HT1080 (cell line): Measurements from ENCODE around the gene ZNF474. TPM values are rescaled to one million over a fixed set of nuclear protein-coding genes. Genes with fewer than 3 reads are reported as not detected.
"Not testable (repeated sequence)": the region's sequence is repeated elsewhere in the genome, so short reads cannot be mapped to it uniquely, and the experiment has no call there.

Source experiments
- DNase-seq: peaks from one replicate; pipeline ENCODE4 v3.0.0-alpha.2; 2015; ENCODE audit warnings: low read depth
- polyA plus RNA-seq, 2 experiments: library from polyadenylated mRNA; depleted of rRNA; stranded (reverse); fragments of >200 nt; gene quantifications; 2 replicates each; pipeline ENCODE4 v1.2.3, GENCODE V29; 2015
- total RNA-seq: library from RNA; depleted of rRNA; stranded (reverse); fragments of >200 nt; shearing (Covaris generic); gene quantifications from 2 replicates; pipeline ENCODE4 v1.2.3, GENCODE V29; 2014; rRNA removed

ZNF474 gene
- total RNA-seq: 0.08 TPM in 1 of 2 replicates, not detected in the other
- 0.07 and 0.28 TPM in 2 replicates for polyA plus RNA-seq (2015; cell fraction: cytosol; rRNA removed)
- polyA plus RNA-seq (2015; cell fraction: nucleus; rRNA removed): 0.06 and 0.60 TPM in 2 replicates

GRCh38 chr5:122129306-122129705 is at the start of gene ZNF474:
Gene ZNF474, plus strand, starts transcription at chr5:122129546. Its CDS starts 22,445 bp downstream, at chr5:122151991.
- peak; percentile 98 for DNase-seq

- no peak for DNase-seq
Observed at GRCh38 chr5:122081541-122081940, 47.8 kb upstream of the ZNF474 start.

- no peak for DNase-seq
Observed at GRCh38 chr5:122083535-122083934, 45.8 kb upstream of the ZNF474 start.

GRCh38 chr5:122085041-122085440 is 44.3 kb upstream of the ZNF474 start:
- DNase-seq: no peak

GRCh38 chr5:122089096-122090013 is 40.0 kb upstream of the ZNF474 start:
- peak; percentile 61 for DNase-seq

- DNase-seq: peak; percentile 43
Observed at GRCh38 chr5:122091936-122092600, 37.3 kb upstream of the ZNF474 start.

- no peak for DNase-seq
Observed at GRCh38 chr5:122093415-122094180, 35.7 kb upstream of the ZNF474 start.

GRCh38 chr5:122094251-122094650 is 35.1 kb upstream of the ZNF474 start:
- not testable (repeated sequence) for DNase-seq

- DNase-seq: no peak
Observed at GRCh38 chr5:122095158-122095557, 34.2 kb upstream of the ZNF474 start.

GRCh38 chr5:122097391-122097790 is 32.0 kb upstream of the ZNF474 start:
- no peak for DNase-seq

GRCh38 chr5:122099060-122099790 is 30.1 kb upstream of the ZNF474 start:
- peak; percentile 86 for DNase-seq

- peak; percentile 58 for DNase-seq
Observed at GRCh38 chr5:122101636-122102285, 27.6 kb upstream of the ZNF474 start.

- peak; percentile 72 for DNase-seq
Observed at GRCh38 chr5:122102825-122103224, 26.5 kb upstream of the ZNF474 start.

- no peak for DNase-seq
Observed at GRCh38 chr5:122105909-122106308, 23.4 kb upstream of the ZNF474 start.

GRCh38 chr5:122107016-122107415 is 22.3 kb upstream of the ZNF474 start:
- no peak for DNase-seq

- no peak for DNase-seq
Observed at GRCh38 chr5:122110987-122111386, 18.4 kb upstream of the ZNF474 start.

GRCh38 chr5:122111460-122111859 is 17.9 kb upstream of the ZNF474 start:
- DNase-seq: no peak

GRCh38 chr5:122112063-122112462 is 17.3 kb upstream of the ZNF474 start:
- DNase-seq: no peak

- no peak for DNase-seq
Observed at GRCh38 chr5:122112733-122113558, 16.4 kb upstream of the ZNF474 start.
